HepG2 (cell line): Measurements from ENCODE around the gene PRR29.

Experiments
- CCDC6 ChIP-seq: sonication (generic); formaldehyde crosslinking; IDR thresholded peaks from 2 replicates; pipeline ENCODE4 v1.8.1; 2022; ENCODE audit warnings: mild to moderate bottlenecking, missing genetic modification reagents, moderate library complexity
- FOXK2 ChIP-seq: fragments of 450-650 bp; IDR thresholded peaks from 2 replicates; pipeline ENCODE4 v1.6.1; 2016
- KLF9 ChIP-seq: IDR thresholded peaks from 2 replicates; pipeline ENCODE4 v1.6.1; 2016; ENCODE audit warnings: low read depth
- MYNN ChIP-seq: sonication (generic); formaldehyde crosslinking; IDR thresholded peaks from 2 replicates; pipeline ENCODE4 v1.4.0; 2020; ENCODE audit warnings: mild to moderate bottlenecking, low read depth, missing genetic modification reagents
- PHF8 ChIP-seq: sonication (generic); formaldehyde crosslinking; IDR thresholded peaks from 2 replicates; pipeline ENCODE4 v1.5.0; 2020; ENCODE audit warnings: missing genetic modification reagents
- RFX5 ChIP-seq: IDR thresholded peaks from 2 replicates; pipeline ENCODE4 v1.6.1; 2011; ENCODE audit warnings: low read depth, low read length, improper control_type of control experiment
- SRF ChIP-seq: IDR thresholded peaks from 2 replicates; pipeline ENCODE4 v1.6.1; 2011; ENCODE audit warnings: mild to moderate bottlenecking, low read depth, low read length, moderate library complexity
- ZBTB7A ChIP-seq: sonication (generic); formaldehyde crosslinking; IDR thresholded peaks from 2 replicates; pipeline ENCODE4 v1.8.0; 2022; ENCODE audit warnings: mild to moderate bottlenecking, missing genetic modification reagents
- ZNF512 ChIP-seq: sonication (generic); formaldehyde crosslinking; IDR thresholded peaks from 2 replicates; pipeline ENCODE4 v1.4.0; 2020; ENCODE audit warnings: mild to moderate bottlenecking, missing genetic modification reagents

- TF ChIP-seq ZNF512 (CRISPR knock-in tag) = no peak
- TF ChIP-seq RFX5 = no peak
- TF ChIP-seq PHF8 (CRISPR knock-in tag) = no peak
- no peak for TF ChIP-seq ZBTB7A (CRISPR knock-in tag)
- no peak for TF ChIP-seq KLF9
- no peak for TF ChIP-seq MYNN
- no peak for TF ChIP-seq CCDC6 (CRISPR knock-in tag)
- no peak for TF ChIP-seq FOXK2
- no peak for TF ChIP-seq SRF
Observed at GRCh38 chr17:63966646-63967264, 31.4 kb upstream of the PRR29 start.
